ENCODE results near the gene CASKIN2.

CASKIN2 gene

GRCh38 chr17:75536366-75536765 lies 21.0 kb upstream of the CASKIN2 start:
- DNase-seq (ENCODE audit: low read depth) = no peak
- TF ChIP-seq, protein P1, sequence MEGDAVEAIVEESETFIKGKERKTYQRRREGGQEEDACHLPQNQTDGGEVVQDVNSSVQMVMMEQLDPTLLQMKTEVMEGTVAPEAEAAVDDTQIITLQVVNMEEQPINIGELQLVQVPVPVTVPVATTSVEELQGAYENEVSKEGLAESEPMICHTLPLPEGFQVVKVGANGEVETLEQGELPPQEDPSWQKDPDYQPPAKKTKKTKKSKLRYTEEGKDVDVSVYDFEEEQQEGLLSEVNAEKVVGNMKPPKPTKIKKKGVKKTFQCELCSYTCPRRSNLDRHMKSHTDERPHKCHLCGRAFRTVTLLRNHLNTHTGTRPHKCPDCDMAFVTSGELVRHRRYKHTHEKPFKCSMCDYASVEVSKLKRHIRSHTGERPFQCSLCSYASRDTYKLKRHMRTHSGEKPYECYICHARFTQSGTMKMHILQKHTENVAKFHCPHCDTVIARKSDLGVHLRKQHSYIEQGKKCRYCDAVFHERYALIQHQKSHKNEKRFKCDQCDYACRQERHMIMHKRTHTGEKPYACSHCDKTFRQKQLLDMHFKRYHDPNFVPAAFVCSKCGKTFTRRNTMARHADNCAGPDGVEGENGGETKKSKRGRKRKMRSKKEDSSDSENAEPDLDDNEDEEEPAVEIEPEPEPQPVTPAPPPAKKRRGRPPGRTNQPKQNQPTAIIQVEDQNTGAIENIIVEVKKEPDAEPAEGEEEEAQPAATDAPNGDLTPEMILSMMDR (IDR thresholded peaks at IDR 0.05; ENCODE audit: control insufficient read depth, extremely low read depth, insufficient read depth) = no peak
- H3K4me3 ChIP-seq (ENCODE audit: low read depth, low read length) = no peak overlapping the region

- TF ChIP-seq, protein P1 (IDR thresholded peaks at IDR 0.05; ENCODE audit: control insufficient read depth, extremely low read depth, insufficient read depth) = no peak
- no peak overlapping the region for H3K4me3 ChIP-seq (ENCODE audit: low read depth, low read length)
- DNase-seq (ENCODE audit: low read depth) = no peak
Measured at GRCh38 chr17:75535871-75536270, 20.5 kb upstream of the CASKIN2 start.

GRCh38 chr17:75535119-75535537 lies 19.8 kb upstream of the CASKIN2 start:
- DNase-seq (ENCODE audit: low read depth) = no peak
- H3K4me3 ChIP-seq (ENCODE audit: low read depth, low read length) = no peak overlapping the region

DNA sequence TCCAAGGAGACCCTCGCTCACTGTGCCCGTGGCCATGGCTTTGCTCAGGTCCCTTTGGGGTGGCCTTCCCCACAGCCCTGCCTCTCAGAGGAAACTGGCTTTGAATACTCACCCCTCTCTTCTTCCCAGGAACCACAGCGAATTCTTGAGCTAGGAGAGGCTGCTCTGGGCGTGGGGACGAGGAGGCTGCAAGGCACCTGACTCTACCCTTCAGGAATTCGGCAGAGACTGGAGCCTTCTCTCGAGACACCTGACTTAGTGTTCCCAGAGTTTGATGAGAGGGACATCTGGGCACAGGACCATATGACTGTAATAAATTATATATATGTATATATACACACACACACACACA lies 16.4 kb upstream of the CASKIN2 start:
- no peak for DNase-seq (ENCODE audit: low read depth)
- TF ChIP-seq, protein P1 (IDR thresholded peaks at IDR 0.05; ENCODE audit: control insufficient read depth, extremely low read depth, insufficient read depth) = no peak
- H3K4me3 ChIP-seq (ENCODE audit: low read depth, low read length) = no peak overlapping the region

More at GRCh38 chr17:75535119-75535537, 19.8 kb upstream of the CASKIN2 start:
- TF ChIP-seq, protein P1 (IDR thresholded peaks at IDR 0.05; ENCODE audit: control insufficient read depth, extremely low read depth, insufficient read depth) = no peak

- TF ChIP-seq, protein P1 (IDR thresholded peaks at IDR 0.05; ENCODE audit: control insufficient read depth, extremely low read depth, insufficient read depth) = no peak
- H3K4me3 ChIP-seq (ENCODE audit: low read depth, low read length) = no peak overlapping the region
Measured at GRCh38 chr17:75530837-75531720, 15.7 kb upstream of the CASKIN2 start.

DNA sequence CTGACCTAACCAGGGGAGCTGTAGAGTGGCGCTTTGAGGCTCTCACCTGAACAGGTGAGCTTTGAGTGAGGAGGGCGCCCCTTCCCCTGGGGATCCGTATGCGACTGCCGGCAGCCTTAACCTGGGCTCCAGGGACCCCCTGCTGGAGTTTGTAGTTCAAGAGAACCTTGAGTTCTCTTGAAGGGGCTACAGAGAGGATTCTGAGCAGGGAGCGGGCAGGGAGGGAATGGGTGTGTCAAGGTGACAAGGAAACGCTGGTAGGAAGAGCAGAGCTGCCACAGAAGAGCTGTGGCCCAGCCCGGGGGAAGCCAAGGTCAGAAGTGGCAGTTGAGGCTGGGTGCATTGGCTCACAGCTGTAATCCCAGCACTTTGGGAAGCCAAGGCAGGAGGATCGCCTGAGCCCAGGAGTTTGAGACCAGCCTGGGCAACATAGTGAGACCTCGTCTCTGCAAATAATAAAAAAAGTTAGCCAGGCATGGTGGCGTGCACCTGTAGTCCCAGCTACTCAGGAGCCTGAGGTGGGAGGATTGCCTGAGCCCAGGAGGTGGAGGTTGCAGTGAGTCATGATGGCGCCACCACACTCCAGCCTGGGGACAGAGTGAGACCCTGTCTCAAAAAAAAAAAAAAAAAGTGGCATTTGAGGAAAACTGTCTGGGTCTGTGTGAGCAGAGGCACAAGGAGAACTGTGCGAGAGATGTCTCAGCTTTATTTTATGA lies 11.4 kb upstream of the CASKIN2 start:
- H3K4me3 ChIP-seq (ENCODE audit: low read depth, low read length) = peak overlapping the region; percentile 67
- TF ChIP-seq, protein P1 (IDR thresholded peaks at IDR 0.05; ENCODE audit: control insufficient read depth, extremely low read depth, insufficient read depth) = no peak

More at GRCh38 chr17:75530837-75531720, 15.7 kb upstream of the CASKIN2 start:
- no peak for DNase-seq (ENCODE audit: low read depth)

More for the DNA sequence above, 11.4 kb upstream of the CASKIN2 start:
- DNase-seq (ENCODE audit: low read depth) = no peak

Data from LNCaP clone FGC (cell line).